Psoas muscle (tissue), 8 donors: ENCODE results near the gene CEMIP2. TPM values are rescaled to one million over a fixed set of nuclear protein-coding genes. Genes with fewer than 3 reads are reported as not detected.

Source experiments
- ATAC-seq, 4 donors: fragments of 200-7000 bp; cut with Tn5 transposase; one replicate each; pipeline ENCODE4 v1.9.1; 2020; ENCODE audit warnings: moderate library complexity in 3 of 4, mild to moderate bottlenecking in 2 of 4
- DNase-seq, 2 donors: peaks; one replicate each; pipeline ENCODE4 v3.0.0-alpha.2; 2020
- H3K27ac ChIP-seq: fragments of 200-600 bp; one replicate; pipeline ENCODE4 v1.8.0; 2022
- H3K27me3 ChIP-seq, 3 donors: fragments of 200-600 bp in 1 of 3; one replicate each; pipeline versions ENCODE4 v1.6.1 to v1.8.0; 2013 to 2022; ENCODE audit warnings: low read length in 2 of 3, mild to moderate bottlenecking in 2 of 3, moderate library complexity in 1 of 3; ENCODE audit not compliant: insufficient read depth in 3 of 3
- H3K36me3 ChIP-seq, 2 donors: fragments of 200-600 bp in 1 of 2; one replicate each; pipeline versions ENCODE4 v1.6.1 to v1.8.0; 2013 to 2022; ENCODE audit warnings: low read depth in 1 of 2, mild to moderate bottlenecking in 1 of 2, moderate library complexity in 1 of 2; ENCODE audit not compliant: insufficient read depth in 1 of 2
- H3K4me1 ChIP-seq: fragments of 200-600 bp; one replicate; pipeline ENCODE4 v1.8.0; 2022
- H3K4me3 ChIP-seq: fragments of 200-600 bp; one replicate; pipeline ENCODE4 v1.8.0; 2022; ENCODE audit warnings: mild to moderate bottlenecking
- H3K9me3 ChIP-seq: fragments of 200-600 bp; one replicate; pipeline ENCODE4 v1.8.0; 2022
- WGBS, 3 donors: extraction: QIAGEN DNeasy Blood & Tissue Kit; methylation state at CpG; one replicate each; pipeline versions ENCODE4 v1.1.6 to v1.1.7; 2013; 5-methylcytosine and 5-hydroxymethylcytosine counted together
- intact Hi-C, 2 donors: fragments of 100-400 bp; cut with DNase I; formaldehyde crosslinking; loops; one replicate each; pipeline versions ENCODE4 v1.11.0 to v1.14.2; 2022
- polyA plus RNA-seq, 3 donors: library from polyadenylated mRNA; stranded (reverse); fragments of 200-250 nt; gene quantifications; one replicate each; pipeline ENCODE4 v1.2.3, GENCODE V29; 2013
- total RNA-seq, 4 donors: library from RNA; stranded (reverse); fragmentation: NEBNext Ultra II Directional in 2 of 4; extraction: Animal tissue kit (Norgen Biotek cat#: 25700) in 2 of 4; gene quantifications; one replicate each; pipeline versions ENCODE4 v1.2.1 to v1.2.4, GENCODE V29; 2021 to 2023
- TF ChIP-seq, protein P1 (sequence below): fragments of 200-600 bp; IDR thresholded peaks from one replicate; pipeline ENCODE4 v1.8.0; 2022; ENCODE audit warnings: antibody characterized with exemption
- donor health status: healthy with polysubstance abuse.
- donor health status: DM: no; HTN: no; CAD: no; lungs with moderate emphysema.
- donor health status: Bipolar disorder and iron deficiency.
- donor health status: healthy.
- donor health status: DM: yes; HTN: yes; CAD: no.
- donor health status: DM: no; HTN: no; CAD: no.
- donor health status: DM: no; HTN: no; CAD: no.
- donor health status: DM: yes; HTN: yes; CAD: no.

CEMIP2 gene
- total and polyA plus RNA-seq, 7 donors = 5.9 to 20.3 (median 9.6) TPM

DNA sequence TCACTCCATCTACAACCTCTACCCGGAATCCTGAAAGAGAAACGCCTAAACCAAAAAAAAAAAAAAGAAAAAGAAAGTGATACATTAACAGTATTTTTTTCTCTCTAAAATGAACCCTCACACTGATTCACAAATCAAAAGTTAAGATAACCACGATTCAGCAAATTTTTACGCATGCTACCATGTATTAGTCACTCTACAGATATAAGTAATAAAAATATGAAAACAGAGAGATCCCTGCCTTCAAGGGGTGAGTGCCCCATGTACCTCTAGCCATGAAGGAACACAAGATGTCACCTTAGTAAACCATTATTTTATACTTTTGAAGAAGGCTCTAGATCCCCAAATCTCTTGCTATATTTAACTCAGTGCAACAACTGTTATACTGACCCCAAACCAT is 33.4 kb downstream of the CEMIP2 start:
- 90 to 93% (median 91%) methylated on average over 4 of the region's 4 CpGs for WGBS, 3 donors
- TF ChIP-seq, protein P1, sequence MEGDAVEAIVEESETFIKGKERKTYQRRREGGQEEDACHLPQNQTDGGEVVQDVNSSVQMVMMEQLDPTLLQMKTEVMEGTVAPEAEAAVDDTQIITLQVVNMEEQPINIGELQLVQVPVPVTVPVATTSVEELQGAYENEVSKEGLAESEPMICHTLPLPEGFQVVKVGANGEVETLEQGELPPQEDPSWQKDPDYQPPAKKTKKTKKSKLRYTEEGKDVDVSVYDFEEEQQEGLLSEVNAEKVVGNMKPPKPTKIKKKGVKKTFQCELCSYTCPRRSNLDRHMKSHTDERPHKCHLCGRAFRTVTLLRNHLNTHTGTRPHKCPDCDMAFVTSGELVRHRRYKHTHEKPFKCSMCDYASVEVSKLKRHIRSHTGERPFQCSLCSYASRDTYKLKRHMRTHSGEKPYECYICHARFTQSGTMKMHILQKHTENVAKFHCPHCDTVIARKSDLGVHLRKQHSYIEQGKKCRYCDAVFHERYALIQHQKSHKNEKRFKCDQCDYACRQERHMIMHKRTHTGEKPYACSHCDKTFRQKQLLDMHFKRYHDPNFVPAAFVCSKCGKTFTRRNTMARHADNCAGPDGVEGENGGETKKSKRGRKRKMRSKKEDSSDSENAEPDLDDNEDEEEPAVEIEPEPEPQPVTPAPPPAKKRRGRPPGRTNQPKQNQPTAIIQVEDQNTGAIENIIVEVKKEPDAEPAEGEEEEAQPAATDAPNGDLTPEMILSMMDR = no peak
- Histone ChIP-seq H3K36me3 (peaks cover 8 to 70% of the 10 kb centered on the region in 2 donors), H3K27ac (no peak overlapping the region), H3K4me3 (no peak overlapping the region), H3K27me3 (no peaks in the 10 kb centered on the region), H3K9me3 (no peaks in the 10 kb centered on the region), H3K4me1 (peaks cover 6% of the 10 kb centered on the region)
- no peak for ATAC-seq
- DNase-seq = no peak
- intact Hi-C loops = no loop called here

DNA sequence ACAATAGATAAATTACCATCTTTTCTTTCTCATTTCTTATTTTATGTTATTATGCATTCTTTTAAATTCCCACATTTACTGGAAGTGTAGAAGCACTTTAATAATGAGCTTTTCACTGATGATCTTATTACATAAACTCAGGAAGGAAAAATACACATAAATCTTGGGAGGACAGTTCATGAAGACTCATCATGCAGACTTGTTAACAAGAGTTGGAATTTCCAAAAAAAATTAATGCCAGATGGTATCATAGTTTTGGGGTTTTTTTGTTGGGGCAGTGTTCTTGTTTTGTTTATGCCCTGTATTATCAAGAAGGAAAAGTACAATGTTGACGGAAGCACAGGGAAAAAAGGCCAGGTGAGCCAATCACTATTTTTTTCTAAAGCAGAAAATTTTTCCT is 35.1 kb downstream of the CEMIP2 start:
- H3K36me3 ChIP-seq = peaks cover 9 to 75% of the 10 kb centered on the region in 2 donors
- H3K9me3 ChIP-seq = no peaks in the 10 kb centered on the region
- no peak overlapping the region for H3K4me3 ChIP-seq
- DNase-seq (no peak), ATAC-seq (no peak)
- TF ChIP-seq, protein P1 = no peak
- intact Hi-C loops = no loop called here
- H3K4me1 ChIP-seq = peaks cover 6% of the 10 kb centered on the region
- H3K27me3 ChIP-seq = no peaks in the 10 kb centered on the region
- no peak overlapping the region for H3K27ac ChIP-seq
- WGBS, 3 donors = 47 to 95% (median 50%) methylated on average over 1 of the region's 1 CpG

DNA sequence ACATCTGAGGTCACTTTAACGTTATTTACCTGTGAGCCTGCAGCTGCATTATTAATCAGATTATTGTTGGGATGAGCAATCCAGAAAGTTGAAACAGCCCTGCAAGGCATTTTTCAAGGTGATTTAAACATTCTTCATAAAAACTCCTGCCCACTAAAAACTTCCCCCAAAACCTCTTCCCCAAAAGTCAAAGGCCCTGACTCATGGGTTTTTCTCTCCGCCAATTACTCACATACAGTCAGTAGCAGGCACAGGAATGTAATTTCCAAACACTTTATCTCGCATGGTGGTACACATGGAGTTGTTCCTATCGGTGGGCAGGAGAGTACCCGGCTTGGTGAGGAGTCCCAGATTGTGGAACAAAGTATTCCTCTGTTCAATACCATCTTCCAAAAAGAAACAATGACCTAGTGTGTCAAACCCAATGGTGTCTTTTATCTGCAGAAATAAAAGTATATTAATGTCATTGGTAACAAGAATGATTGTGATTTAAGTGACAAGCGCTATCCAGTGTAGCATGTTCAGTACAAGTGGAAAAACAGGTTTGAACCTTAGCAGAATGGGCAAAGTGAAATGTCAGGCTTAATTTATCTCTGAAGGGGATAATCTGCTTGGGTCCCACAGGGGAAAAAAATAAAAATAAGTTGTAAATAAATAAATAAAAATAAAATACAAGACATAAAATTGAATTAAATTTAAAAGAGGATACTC is 38.3 kb downstream of the CEMIP2 start:
- no peak overlapping the region for H3K4me3 ChIP-seq
- WGBS, 3 donors = 88 to 92% (median 88%) methylated on average over 6 of the region's 6 CpGs
- H3K27me3 ChIP-seq = no peaks in the 10 kb centered on the region
- no peak for DNase-seq
- TF ChIP-seq, protein P1 = no peak
- peaks cover 12 to 89% of the 10 kb centered on the region in 2 donors for H3K36me3 ChIP-seq
- H3K27ac ChIP-seq = no peak overlapping the region
- H3K4me1 ChIP-seq = no peaks in the 10 kb centered on the region
- H3K9me3 ChIP-seq = no peaks in the 10 kb centered on the region
- no peak for ATAC-seq
- intact Hi-C loops = no loop called here

DNA sequence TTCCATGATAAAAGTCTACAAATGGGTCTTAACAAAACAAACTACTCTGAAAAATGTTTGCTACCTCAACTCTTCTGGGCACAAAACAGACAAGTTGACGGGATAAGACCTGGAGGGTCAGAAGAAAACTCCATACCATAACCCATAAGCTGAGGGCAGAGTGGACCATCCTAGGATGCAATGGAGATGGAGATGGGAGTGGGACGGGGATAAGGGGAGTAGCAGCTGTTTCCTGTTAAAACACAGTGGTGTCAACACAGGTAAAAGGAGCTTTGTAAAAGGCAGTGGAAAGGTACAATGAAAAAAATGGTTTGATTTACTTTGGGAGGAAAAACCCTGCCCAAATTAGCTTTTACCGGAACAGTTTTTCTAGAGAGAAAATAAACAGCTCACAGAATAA is 41.6 kb downstream of the CEMIP2 start:
- WGBS, 3 donors = 76 to 82% (median 79%) methylated on average over 3 of the region's 3 CpGs
- intact Hi-C loops = no loop called here
- TF ChIP-seq, protein P1 = no peak
- Histone ChIP-seq H3K4me1 (no peaks in the 10 kb centered on the region), H3K4me3 (no peak overlapping the region), H3K27ac (no peak overlapping the region), H3K27me3 (no peaks in the 10 kb centered on the region), H3K36me3 (peaks cover 12 to 91% of the 10 kb centered on the region in 2 donors), H3K9me3 (no peaks in the 10 kb centered on the region)
- ATAC-seq (no peak), DNase-seq (no peak)
